Activated CD8-positive, alpha-beta memory T cell treated with anti-CD3 and anti-CD28 coated beads for 1 hour (primary cell): ENCODE measurements around the gene HRK.

Source experiments
- DNase-seq, 2 donors: peaks; one replicate each; pipeline ENCODE4 v3.0.0-alpha.2; 2020; ENCODE audit warnings: low read depth in 1 of 2; ENCODE audit errors: extremely low read depth in 1 of 2

The HRK gene

DNA sequence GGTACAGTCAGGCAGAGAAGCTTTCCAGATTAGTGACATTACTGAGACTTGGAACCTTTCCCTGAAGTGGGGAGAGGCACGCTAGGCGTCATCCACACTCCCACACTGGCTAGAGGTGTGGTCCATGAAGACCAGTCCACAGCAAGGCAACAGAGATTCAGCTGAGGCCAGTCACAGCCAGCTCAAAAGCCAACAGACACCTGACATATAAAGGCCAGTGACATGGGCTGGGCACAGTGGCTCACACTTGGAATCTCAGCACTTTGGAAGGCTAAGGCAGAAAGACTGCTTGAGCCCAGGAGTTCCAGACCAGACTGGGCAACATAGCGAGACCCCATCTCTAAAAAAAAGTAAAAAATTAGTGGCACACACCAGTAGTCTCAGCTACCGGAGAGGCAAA is 10.9 kb downstream of the HRK start:
- no peak for DNase-seq

DNA sequence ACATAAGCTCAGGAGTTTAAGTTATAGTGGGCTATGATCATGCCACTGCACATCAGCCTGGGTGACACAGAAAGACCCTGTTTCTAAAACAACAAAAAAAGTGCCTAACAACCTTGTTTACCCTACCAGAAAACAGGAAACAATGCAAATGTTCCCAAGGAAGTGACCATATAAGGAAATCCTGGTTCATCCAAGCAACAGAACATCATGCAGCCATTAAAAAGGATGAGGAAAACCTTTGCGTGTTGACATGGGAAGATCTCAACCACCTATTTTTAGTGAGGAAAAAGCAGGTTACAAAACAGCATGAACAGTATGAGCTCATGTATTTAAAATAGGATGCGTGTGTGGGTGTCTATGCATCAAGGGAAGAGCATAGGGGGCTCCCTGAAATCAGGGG is 13.7 kb downstream of the HRK start:
- DNase-seq, result no peak

DNA sequence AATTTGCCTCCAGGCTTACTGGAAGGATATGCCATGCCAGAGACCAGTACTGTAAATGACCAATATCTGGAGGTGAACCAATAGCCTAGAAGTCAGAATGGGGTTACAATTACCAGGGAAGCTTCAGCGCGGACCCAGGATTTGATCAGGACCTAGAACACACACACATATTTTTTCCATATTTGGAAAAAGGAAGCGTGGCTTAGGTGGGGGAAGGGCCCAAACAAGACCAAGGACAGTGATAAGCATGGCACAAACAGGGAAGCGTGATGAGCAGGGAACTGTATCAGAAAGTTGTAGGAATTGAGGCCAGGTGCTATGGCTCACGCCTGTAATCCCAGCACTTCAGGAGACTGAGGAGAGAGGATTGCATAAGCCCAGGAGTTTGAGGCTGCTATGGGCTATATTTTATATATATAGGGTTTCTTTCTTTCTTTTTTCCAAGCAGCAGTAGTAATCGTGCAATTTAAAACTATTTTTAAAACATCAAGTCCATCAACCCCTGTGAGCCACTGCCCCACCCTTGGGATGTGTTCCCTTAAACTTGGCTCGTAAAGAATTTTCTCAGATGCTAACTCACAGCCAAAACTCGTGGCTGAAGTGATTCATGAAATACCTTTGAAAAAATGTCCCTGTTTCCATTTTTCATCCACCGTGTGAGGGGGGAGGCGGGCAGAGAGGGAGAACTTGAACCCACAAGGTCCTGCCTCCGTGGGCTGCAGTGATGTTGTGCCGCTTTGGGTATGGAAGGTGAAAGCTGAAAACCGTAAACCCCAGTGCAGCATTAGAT is 16.7 kb downstream of the HRK start:
- no peak for DNase-seq

DNA sequence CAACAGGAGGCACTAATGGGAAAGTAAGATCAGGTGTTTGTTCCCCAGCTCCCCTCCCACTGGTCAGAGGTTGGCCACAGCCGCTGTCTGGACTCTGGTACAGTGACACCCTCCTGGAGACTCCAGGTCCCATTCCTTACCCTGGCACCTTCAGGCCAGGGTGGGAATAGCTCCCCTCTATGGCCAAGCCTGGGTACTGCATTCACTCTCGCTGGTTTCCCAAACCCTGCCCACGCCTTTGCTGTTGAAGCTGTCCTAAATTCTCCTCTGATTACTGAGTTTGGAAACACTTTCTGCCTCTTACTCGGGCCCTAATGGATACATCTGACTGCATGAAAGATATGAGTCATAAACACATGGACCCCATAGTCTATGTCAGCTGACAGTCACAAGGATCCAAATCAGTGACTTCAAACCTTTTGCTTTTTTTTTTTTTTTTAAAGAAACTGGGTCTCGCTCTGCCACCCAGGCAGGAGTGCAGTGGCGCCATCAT is 17.9 kb downstream of the HRK start:
- DNase-seq, result no peak

DNA sequence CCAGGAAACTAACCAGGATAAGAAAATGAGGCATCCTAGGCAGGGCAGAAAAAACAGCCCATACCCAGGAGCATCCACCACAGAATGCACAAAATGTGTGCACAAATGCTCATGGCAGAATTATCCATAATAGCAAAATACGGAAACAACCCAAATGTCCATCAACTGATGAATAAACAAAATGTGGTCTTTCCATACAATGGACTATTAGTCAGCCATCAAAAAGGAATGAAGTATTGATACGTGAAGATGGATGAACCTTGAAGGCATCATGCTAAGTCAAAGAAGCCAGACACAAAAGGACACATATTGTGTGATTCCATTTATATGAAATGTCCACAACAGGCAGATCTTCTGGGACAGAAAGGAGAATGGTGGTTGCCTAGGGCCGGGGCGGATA is 19.1 kb downstream of the HRK start:
- no peak for DNase-seq

DNA sequence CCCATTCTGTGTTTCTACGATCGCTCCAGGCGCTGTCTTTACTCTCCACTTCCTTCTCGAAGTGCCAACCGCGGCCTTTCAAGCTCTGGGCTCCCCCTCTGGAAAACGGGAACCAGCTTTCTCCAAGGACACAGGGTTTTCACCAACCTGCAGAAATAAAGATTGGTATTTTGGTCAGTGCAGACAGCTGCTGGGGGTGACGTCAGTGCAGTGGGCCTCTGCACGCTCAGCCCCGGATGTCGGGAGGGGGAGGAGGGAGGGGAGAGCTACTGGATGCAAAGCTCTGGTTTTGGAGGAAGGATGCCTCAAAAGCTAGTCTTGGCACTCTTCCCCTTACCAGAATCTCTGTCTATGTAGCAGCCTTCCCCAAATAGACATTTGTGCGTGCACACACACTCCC is 19.9 kb downstream of the HRK start:
- DNase-seq, result no peak

DNA sequence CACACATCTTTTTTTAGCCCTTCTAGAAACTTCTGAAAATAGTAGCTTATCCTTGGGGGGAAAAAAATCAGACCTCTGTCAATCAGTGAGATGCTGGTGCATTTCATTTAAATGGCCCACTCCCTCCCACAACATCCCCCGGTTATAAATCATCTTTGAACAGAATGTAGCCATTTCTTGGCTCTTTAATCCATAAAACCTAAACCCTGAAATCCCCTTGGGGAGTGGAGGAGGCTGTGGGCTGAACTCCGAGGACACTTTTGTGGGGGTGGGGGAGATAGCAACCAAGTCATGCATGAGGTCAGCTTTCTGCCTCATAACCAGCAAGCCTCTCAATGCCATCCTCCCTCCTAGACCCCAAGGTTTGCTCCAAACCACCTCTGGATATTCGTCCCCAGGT is 21.0 kb downstream of the HRK start:
- DNase-seq, result no peak

DNA sequence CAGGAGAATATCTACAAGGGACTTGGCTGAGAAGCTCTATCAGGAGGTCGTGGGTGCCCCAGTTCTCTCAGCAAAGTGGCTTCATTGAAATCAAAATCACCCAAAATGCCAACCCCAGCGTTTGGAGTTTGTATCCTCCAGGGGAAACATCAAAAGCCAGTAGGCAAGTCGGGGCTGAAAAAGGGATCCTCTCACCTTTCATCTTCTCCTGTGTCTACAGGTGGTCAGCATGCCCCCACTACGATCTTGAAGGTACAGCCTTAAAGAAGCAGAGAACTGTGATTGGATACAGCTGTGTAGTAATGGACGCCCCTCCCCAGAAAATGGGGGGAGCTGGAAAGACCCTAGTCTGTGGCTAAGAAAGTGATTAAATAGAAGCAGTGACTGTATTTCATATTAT is 22.2 kb downstream of the HRK start:
- no peak for DNase-seq

DNA sequence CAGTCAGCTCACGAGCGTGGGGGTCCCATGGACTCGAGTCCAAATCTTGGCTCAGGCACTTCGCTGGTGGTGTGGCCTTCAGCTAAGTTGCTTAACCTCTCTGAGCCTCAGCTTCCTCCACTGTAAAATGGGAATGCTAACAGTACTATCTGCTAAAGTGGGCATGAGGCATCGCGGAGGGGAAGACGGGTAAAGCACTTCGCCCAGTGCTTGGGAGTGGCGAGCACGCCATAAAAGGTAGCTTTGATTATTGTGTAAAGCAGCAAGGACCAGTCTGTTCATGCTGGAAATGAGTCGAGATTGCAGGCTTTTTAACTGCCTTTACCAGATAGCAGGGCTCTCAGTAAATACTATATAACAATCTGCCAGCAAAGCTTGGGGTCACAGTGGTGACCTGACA is 24.5 kb downstream of the HRK start:
- DNase-seq, result no peak

DNA sequence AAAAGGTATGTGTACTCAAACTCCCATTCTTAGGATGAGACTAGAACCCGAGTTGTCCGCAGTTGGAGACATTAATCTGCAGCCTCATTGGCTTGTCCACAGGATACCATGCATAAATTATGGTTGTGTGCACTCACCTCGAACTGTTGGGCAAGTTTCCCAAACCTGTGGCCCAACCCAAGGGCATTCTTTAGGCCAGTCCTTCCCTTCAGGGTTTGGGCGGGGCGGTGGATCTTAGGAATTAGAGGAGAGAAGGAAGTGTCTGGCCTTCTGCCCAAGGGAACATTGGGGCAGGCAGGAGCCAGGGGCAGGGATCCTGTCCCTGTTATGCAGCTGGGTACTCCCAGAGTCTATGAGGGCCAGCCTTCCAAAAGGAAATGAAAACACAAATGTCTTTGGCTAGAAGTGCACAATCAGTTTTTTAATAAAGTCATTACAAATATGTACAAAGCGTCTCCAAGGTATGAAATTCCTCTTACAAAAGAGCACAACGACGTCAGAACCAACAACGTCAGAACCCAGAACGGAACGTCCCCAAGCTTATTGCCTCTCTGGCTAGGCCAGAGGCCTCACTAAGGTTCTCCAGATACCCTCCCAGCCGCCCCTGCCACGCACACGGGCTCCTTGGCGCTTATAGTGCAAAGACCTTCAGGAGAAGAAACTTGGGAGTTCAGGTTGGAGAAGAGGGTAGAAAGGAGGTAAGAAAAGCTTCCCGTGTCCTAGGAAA is 25.3 kb downstream of the HRK start:
- no peak for DNase-seq

DNA sequence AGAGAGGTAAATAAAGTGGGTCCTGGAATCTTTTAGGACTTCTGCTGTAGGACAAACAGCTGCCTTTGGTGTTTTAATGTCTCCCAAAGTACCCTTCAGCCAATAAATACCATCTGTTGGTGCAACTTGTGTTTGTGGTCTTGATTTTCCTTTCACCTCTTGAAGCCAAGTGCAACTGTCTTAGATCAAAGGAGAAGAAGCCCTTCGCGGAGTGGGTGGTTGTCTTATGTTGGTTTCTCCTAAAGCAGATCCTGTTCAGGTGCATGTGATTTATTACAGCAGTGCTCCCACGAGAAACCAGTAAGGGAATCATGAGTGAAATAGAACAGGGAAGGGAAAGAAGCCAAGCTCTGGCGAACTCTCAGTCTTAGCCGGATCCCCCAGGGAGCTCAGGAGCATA is 27.7 kb downstream of the HRK start:
- DNase-seq, result no peak

DNA sequence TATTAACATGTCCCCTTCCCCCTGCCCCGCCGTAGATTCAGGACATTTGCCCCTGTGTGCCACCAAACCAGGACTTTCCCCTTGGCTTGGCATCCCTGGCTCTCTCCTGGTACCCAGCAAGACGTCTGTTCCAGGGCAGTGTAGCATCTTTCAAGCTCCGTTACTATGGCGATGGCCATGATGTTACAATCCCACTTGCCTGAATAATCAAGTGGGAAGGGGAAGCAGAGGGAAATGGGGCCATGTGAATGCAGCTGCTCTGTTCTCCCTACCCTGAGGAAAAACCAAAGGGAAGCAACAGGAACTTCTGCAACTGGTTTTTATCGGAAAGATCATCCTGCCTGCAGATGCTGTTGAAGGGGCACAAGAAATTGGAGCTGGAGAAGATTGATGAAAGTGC is 28.9 kb downstream of the HRK start:
- no peak for DNase-seq

DNA sequence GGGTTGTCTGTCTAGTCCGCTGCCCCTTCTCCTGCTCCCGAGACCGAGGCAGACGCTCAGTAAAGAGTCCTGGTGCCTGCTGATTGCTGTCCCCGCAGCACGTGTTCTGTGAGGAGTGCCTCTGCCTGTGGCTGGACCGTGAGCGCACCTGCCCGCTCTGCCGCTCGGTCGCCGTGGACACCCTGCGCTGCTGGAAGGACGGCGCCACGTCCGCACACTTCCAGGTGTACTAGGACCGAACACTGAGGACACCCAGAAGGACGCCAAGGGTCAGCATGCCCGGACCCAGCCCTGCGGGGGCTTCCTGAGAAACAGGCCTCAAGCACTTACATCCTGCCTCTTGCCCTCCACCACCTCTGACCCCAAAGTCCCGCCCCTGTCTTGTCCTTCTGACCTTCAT is 32.0 kb downstream of the HRK start:
- DNase-seq, result no peak

DNA sequence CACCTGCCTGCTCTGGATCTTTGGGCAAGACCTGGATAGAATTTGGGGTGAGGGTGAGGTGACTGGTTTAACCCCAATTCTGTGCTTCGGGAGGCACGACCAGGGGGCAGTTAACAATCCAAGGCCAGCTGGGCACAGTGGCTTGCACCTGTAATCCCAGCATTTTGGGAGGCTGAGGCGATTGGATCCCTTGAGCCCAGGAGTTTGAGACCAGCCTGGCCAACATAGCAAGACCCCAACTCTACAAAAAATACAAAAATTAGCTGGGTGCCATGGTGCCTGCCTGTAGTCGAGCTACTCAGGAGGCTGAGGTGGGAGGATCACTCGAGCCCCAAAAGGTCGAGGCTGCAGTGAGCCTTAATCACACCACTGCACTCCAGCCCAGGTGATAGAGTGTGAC is 38.2 kb downstream of the HRK start:
- DNase-seq, result no peak

DNA sequence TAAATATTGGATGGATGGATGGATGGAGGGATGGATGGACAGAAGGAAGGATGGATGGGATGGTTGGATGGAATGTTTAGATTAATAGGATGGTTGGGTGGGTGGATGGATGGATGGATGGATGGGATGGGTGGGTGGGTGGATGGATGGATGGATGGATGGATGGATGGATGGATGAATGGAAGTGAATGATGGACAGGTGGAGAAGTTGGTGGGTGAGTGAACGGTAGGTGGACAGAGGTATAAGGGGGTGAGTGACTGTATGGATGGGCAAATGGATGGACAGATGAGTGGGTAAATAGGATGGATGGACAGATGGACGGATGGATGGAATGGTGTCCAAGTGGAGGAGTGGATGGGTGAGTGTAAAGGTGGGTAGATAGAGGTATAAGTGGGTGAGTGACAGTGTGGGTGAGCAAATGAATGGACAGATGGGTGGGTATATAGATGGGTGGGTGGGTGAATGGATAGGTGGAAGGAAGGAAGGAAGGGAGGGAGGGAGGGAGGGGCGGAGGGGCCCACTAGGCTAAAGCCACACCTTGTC is 41.9 kb downstream of the HRK start:
- no peak for DNase-seq

DNA sequence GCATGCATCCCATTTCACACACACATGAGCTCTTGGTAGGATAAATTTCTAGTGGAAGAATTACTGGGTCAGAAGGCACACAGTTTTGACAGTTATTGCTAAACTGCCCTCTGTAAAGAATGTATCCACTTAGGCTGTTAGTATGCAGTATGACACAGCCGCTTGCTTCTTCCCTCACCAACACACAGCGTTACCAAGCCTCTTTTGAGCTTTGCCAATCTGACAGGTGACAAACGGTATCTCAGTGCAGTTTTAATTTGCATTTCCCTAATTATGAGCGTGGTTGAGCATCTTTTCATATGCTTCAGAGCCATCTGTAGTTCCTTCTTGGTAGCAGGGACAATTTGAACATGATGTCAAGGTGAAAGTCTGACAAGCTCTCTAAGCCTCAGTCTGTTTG is 42.9 kb downstream of the HRK start:
- no peak for DNase-seq

DNA sequence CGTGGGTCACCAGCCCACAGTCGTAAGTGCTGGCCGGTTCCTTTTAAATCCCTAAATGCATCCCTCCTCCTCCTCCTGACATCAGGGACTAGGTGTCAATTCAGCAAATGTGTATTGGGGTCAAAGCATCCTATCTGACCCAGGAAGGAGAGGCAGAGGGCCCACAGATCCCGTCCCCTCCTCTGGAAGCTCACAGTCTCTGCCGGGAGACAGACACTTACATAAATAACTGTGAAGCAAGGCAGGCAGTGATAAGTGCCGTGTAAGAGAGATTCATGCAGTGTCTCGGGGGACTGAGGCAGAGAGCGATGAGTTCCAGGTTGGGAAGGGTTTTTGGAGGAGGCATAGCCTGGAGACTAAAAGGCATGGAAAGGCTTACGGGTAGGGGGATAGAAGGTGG is 44.1 kb downstream of the HRK start:
- no peak for DNase-seq

DNA sequence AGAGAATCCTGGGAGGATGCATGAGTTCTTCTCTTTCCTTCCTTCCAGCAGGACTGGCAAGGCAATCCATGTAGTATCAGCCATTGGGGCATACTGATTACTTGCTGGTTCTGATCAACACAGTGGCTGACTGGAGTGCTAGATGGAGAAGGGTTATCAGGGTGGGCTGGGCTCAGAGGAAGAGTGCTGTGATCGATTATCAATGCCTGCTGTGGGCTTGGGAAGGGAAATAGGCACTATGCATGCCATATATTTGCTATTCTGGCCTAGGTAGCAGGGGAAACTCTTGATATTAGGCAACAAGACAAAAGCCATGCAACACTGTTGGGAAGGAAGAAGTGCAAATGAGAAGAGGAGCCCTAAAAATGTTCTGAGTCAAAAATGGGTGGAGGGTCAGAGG is 45.8 kb downstream of the HRK start:
- DNase-seq, result no peak

DNA sequence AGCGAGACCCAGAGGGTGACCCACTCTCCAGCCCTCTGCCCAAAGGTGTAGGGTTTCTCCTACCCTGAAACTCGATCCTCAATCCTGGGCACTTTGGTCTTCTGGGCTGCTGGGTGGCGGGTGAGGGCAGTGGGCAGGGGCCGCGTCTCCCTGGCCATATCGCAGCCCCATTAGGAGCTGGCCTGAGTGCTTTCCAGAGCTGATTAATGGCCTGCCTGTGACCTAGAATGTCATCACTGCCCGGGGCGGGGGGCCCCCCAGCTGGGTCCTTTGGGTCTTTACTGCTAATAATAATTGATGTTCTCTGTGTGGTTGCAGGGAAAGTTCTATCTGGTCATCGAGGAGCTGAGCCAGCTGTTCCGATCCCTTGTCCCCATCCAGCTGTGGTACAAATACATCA is 47.8 kb downstream of the HRK start:
- DNase-seq, result no peak

DNA sequence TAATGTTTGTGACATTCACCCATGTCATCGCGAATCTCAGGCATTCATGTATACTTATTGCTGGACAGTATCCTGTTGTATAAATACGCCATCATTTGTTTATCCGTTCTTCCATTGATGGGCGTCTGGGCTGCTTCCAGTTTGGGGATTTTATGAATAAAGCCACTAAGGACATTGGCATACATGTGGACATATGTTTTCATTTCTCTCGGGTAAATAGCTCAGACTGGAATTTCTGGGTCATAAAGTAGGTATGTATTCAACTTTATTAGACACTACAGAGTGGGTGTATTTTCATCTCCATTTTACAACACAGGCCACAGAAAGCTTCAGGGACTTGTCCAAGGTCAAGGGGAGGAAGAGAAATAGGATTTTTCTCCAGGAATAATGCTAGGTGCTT is 48.9 kb downstream of the HRK start:
- DNase-seq, result no peak

DNA sequence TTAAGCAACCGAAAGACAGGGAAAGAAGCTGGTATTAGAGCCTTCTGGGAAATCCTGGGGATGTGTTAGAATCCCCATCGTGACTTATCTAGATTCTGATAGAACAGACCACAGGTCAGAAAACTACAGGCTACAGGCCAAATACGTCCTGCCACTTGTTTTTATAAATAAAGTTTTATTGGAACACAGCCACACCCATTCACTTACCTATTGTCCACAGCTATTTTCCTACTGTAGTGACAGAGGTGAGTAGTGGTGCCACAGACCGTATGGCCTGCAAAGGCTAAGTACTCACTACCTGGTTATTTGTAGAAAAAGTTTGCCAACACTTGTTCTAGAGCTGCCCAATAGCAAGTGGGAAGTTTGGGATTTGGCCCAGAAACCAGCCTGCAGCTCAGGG is 53.8 kb downstream of the HRK start:
- DNase-seq, result no peak

DNA sequence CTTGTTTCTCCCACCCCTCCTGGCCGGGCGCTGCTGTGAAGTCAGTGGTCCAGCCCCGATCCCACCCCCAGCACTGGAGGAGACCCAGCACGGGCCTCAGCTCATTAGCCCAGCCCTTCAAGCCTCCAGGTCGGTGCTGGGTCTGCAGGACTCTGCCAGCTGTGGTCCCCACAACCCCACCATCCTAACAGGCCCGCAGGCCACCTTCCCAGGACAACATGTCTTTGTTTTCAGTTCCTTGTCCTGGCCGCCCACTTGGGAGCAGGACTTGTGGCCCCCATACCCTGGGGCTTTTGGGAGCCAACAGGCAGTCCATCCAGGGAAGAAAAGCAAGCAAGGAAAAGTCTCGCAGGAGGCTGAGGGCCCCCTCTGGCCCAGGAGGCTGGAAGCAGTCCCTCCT is 60.0 kb downstream of the HRK start:
- no peak for DNase-seq
